ENCODE data around the gene GGA1. TPM values are rescaled to one million over a fixed set of nuclear protein-coding genes. Genes with fewer than 3 reads are reported as not detected.
A peak's percentile ranks its signal among the peaks of the same experiment; 100 is the strongest.

The GGA1 gene
- total RNA-seq, 3 donors from 2014 or later: 70.4 to 79.0 (median 74.3) TPM

DNA sequence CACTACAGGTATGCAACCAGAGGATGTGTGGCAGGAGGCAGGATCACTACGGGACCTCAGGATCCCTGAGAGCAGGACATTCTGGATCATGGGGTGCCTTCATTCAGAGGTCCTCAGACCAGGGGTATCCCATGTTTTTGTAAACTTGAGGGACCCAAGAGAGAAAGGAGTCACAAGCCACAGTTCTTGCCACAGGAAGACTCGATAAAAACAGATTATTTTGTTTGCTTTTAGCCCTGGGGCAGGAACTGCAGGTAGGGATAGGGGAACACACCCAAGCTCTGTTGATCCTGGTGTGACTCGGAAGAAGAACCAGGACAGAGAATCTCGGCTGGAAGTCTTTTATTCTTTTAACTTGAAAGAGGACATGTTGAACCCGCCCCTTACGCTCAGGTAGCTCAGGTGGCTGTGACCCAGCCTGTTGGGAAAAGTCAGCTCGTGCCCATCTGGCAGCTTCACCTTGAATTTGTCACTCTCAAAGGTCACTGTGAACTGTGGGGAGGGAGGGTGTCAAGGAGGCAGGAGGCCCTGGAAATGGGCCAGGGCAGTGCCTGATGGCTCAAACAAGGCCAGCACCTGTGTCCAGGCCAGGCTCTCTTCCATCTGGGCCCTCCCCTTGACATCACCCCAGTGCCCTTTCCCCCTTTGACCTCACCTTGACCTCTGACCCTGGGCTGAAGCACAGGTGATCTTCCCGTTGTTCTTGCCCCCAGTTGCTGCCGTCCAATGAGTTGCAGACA, 38.5 kb upstream of the GGA1 start:
- intact Hi-C loops (cut with DNase I, micrococcal nuclease): no loop called here
- no peaks in the 10 kb centered on the region for H3K36me3 ChIP-seq (ENCODE audit: low read depth)
- ATAC-seq (peak; percentile 56), DNase-seq (peak; percentile 76 to 82 (median 80))
- TF ChIP-seq, protein P1, sequence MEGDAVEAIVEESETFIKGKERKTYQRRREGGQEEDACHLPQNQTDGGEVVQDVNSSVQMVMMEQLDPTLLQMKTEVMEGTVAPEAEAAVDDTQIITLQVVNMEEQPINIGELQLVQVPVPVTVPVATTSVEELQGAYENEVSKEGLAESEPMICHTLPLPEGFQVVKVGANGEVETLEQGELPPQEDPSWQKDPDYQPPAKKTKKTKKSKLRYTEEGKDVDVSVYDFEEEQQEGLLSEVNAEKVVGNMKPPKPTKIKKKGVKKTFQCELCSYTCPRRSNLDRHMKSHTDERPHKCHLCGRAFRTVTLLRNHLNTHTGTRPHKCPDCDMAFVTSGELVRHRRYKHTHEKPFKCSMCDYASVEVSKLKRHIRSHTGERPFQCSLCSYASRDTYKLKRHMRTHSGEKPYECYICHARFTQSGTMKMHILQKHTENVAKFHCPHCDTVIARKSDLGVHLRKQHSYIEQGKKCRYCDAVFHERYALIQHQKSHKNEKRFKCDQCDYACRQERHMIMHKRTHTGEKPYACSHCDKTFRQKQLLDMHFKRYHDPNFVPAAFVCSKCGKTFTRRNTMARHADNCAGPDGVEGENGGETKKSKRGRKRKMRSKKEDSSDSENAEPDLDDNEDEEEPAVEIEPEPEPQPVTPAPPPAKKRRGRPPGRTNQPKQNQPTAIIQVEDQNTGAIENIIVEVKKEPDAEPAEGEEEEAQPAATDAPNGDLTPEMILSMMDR (IDR thresholded peaks at IDR 0.05): no peak
- no peak overlapping the region for H3K4me3 ChIP-seq
- peaks cover 59% of the 10 kb centered on the region for H3K4me1 ChIP-seq (ENCODE audit: low read depth)
- no peaks in the 10 kb centered on the region for H3K9me3 ChIP-seq

DNA sequence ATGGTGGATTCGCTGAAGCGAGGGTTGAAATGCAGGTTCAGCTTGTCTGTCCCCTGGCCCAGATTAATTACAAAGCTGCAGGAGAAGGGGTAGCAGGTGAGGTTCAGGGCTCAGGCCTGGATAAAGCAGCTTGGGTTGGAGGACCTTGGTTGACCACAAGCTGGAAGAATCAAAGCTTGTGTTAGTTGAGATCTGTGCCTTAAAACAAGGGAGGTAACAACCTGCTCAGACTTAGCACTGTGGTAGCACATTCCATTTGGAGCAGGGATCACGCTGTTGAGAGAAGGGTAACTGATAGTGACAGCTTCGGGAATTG, 38.0 kb upstream of the GGA1 start:
- no peak for ATAC-seq
- intact Hi-C loops (cut with DNase I, micrococcal nuclease): no loop called here
- Histone ChIP-seq H3K9me3 (no peaks in the 10 kb centered on the region), H3K36me3 (ENCODE audit: low read depth) (no peaks in the 10 kb centered on the region), H3K4me3 (no peak overlapping the region), H3K4me1 (ENCODE audit: low read depth) (peaks cover 56% of the 10 kb centered on the region)
- TF ChIP-seq, protein P1 (IDR thresholded peaks at IDR 0.05): no peak
- no peak for DNase-seq

DNA sequence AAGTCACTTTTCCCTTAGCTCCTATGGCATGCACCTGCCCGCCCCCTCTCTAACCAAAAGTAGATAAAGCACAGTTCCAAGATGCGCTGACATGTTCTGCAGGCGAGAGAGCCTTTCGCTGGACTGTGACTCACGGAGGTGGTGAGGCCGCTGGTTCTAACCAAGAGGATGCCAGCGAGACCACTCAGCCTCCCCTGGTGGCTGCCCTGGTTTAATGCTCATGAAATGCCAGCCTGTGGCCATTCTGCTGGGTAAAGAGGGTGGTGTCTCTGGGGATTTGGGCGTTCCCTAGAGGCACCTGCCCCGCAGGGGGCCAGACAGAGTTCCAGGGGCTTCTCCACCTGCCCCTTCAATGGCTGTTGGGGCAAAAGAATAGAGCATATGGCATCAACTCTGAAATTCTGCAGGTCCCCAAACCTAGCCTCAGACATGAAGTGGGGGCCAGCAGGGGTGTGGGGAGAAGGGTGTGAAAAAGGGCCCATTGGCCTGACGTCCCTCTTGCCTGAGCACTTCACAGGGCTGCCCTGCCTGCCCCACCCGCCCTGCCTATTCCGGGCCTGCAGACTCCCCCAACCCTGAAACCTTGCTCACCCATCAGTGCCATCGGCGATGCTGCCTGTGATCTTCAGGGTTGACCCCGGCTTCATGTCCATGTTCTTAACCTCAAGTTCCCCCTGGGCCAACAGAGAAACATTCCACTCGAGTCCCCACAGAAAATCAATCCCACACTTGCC, 37.2 kb upstream of the GGA1 start:
- H3K4me3 ChIP-seq: no peak overlapping the region
- peaks cover 48% of the 10 kb centered on the region for H3K4me1 ChIP-seq (ENCODE audit: low read depth)
- no peaks in the 10 kb centered on the region for H3K36me3 ChIP-seq (ENCODE audit: low read depth)
- intact Hi-C loops (cut with DNase I, micrococcal nuclease): no loop called here
- ATAC-seq (no peak), DNase-seq (no peak)
- TF ChIP-seq, protein P1 (IDR thresholded peaks at IDR 0.05): no peak
- no peaks in the 10 kb centered on the region for H3K9me3 ChIP-seq

DNA sequence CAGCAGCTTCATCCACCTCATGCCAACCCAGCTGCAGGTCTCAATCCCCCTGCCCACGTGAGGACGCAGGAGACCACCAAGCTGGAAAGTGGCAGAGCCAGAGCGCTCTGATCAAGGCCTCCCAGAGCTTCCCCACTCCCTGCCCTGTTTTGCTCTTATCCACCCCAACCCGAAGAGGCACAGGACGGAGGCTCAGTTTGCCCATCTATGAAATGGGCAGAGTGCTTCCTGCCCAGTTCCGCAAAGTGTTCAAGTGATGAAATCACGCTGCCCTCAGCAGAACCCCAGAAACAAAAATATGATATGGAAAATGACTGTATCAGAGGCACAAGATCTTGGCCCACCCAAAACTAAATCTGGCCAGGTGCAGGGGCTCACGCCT, 36.7 kb upstream of the GGA1 start:
- H3K4me1 ChIP-seq (ENCODE audit: low read depth): peaks cover 42% of the 10 kb centered on the region
- no peak for ATAC-seq
- no peaks in the 10 kb centered on the region for H3K36me3 ChIP-seq (ENCODE audit: low read depth)
- no peaks in the 10 kb centered on the region for H3K9me3 ChIP-seq
- TF ChIP-seq, protein P1 (IDR thresholded peaks at IDR 0.05): no peak
- intact Hi-C loops (cut with DNase I, micrococcal nuclease): no loop called here
- DNase-seq: no peak
- H3K4me3 ChIP-seq: no peak overlapping the region

DNA sequence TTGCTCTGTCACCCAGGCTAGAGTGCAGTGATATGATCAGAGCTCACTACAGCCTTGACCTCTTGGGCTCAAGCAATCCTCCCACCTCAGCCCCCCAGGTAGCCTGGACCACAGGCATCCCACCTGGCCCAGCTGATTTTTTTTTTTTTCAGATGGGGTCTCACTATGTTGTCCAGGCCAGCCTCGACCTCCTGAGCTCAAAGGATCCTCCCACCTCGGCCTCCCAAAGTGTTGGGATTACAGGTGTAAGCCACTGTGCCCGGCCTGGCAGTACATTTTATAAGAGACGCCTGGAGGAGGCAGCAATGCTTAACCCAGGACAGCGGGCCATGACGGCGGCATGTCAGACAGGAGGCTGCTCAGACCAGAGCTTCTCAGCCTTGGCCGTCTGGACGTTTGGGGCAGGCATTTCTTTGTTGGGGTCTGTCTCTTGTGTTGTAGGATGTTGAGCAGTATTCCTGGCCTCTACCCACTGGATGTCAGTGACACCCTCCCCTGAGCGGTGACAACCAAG, 33.1 kb upstream of the GGA1 start:
- TF ChIP-seq, protein P1 (IDR thresholded peaks at IDR 0.05): no peak
- no peak for DNase-seq
- H3K4me1 ChIP-seq (ENCODE audit: low read depth): peaks cover 24% of the 10 kb centered on the region
- no peaks in the 10 kb centered on the region for H3K36me3 ChIP-seq (ENCODE audit: low read depth)
- intact Hi-C loops (cut with DNase I, micrococcal nuclease): no loop called here
- no peaks in the 10 kb centered on the region for H3K9me3 ChIP-seq
- no peak for ATAC-seq
- H3K4me3 ChIP-seq: no peak overlapping the region
